Measurements from ENCODE around the gene ANOS1. TPM values are rescaled to one million over a fixed set of nuclear protein-coding genes. Genes with fewer than 3 reads are reported as not detected.
"Not testable (repeated sequence)": the region's sequence is repeated elsewhere in the genome, so short reads cannot be mapped to it uniquely, and the experiment has no call there.

ANOS1 gene
- total RNA-seq, 1 donor from 2014 or later, result 1.7 TPM

DNA sequence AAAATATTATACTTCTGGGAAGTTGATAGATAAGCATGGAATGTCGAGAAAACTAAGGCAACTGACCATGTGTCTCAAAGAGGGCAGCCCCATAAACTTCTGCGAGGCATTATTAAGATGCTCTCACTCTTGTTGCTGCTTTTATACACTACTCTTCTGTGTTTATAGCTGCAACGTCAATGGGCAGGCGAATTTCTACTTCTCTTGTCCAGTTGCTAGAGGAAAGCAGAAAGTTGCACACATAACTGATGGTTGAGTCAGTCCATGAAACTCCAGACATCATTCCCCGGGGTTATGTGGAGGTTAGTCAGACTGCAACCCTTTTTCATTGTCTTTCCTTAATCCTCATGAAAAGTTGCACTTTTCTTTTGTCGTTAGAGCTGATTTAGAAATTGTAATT is 227.5 kb downstream of the ANOS1 start:
- intact Hi-C loops (cut with DNase I), result no loop called here

GRCh38 chrX:8502101-8502500 is 229.8 kb downstream of the ANOS1 start:
- H3K36me3 ChIP-seq; DNase-seq (ENCODE audit: low spot score in 2 of 2); intact Hi-C loops (cut with DNase I); H3K4me1 ChIP-seq; H3K4me3 ChIP-seq; H3K27me3 ChIP-seq; H3K9me3 ChIP-seq; H3K27ac ChIP-seq: not testable (repeated sequence)

More for the DNA sequence above, 227.5 kb downstream of the ANOS1 start:
- H3K9me3 ChIP-seq, result no peaks in the 10 kb centered on the region
- no peaks in the 10 kb centered on the region for H3K36me3 ChIP-seq
- DNase-seq (ENCODE audit: low spot score in 2 of 2), result no peak
- no peaks in the 10 kb centered on the region for H3K27me3 ChIP-seq
- peak overlapping the region in 1 of 2 donors; percentile 36 for H3K4me3 ChIP-seq
- TF ChIP-seq, protein P1, sequence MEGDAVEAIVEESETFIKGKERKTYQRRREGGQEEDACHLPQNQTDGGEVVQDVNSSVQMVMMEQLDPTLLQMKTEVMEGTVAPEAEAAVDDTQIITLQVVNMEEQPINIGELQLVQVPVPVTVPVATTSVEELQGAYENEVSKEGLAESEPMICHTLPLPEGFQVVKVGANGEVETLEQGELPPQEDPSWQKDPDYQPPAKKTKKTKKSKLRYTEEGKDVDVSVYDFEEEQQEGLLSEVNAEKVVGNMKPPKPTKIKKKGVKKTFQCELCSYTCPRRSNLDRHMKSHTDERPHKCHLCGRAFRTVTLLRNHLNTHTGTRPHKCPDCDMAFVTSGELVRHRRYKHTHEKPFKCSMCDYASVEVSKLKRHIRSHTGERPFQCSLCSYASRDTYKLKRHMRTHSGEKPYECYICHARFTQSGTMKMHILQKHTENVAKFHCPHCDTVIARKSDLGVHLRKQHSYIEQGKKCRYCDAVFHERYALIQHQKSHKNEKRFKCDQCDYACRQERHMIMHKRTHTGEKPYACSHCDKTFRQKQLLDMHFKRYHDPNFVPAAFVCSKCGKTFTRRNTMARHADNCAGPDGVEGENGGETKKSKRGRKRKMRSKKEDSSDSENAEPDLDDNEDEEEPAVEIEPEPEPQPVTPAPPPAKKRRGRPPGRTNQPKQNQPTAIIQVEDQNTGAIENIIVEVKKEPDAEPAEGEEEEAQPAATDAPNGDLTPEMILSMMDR (IDR thresholded peaks at IDR 0.05), result no peak
- no peaks in the 10 kb centered on the region for H3K4me1 ChIP-seq
- H3K27ac ChIP-seq, result peak overlapping the region in 1 of 2 donors; percentile 18

- Histone ChIP-seq H3K9me3 (no peaks in the 10 kb centered on the region), H3K4me3 (no peak overlapping the region), H3K36me3 (no peaks in the 10 kb centered on the region), H3K27me3 (no peaks in the 10 kb centered on the region), H3K27ac (no peak overlapping the region), H3K4me1 (no peaks in the 10 kb centered on the region)
- DNase-seq (ENCODE audit: low spot score in 2 of 2), result no peak
- intact Hi-C loops (cut with DNase I), result no loop called here
- TF ChIP-seq, protein P1 (IDR thresholded peaks at IDR 0.05), result no peak
These were observed 231.7 kb downstream of the ANOS1 start for GRCh38 chrX:8500203-8500602.

GRCh38 chrX:8495036-8495435 is 236.9 kb downstream of the ANOS1 start:
- H3K36me3 ChIP-seq; DNase-seq (ENCODE audit: low spot score in 2 of 2); H3K27ac ChIP-seq; intact Hi-C loops (cut with DNase I); H3K4me1 ChIP-seq; H3K27me3 ChIP-seq; H3K9me3 ChIP-seq; H3K4me3 ChIP-seq: not testable (repeated sequence)

DNA sequence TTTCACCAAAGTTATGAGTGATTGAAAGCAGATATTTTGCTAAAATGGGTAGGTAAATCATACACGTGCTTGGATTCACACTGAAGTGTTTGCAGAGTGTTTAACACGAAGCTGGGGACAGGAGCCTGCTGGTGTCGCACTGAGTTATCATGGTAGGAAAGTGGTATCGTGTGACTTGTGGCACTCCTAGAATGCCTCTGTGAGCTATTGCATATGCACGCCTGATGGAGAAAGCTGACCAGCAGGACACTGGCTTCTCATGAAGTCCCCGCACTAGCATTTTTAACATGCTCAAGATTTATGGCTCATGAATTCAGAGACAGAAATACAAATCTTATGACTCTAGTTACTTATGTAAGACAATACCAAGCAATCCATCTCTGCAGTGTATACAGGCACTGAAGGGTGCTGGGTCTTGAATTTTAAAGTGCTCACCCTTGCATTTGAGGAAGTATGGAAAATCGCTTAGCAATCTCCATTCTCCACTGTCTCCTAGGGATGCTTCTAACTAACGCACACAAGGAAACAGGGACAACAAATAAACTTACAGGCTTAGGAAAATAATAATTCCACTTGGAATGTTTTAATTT is 247.5 kb downstream of the ANOS1 start:
- H3K4me3 ChIP-seq, result no peak overlapping the region
- no peak overlapping the region for H3K27ac ChIP-seq
- H3K36me3 ChIP-seq, result no peaks in the 10 kb centered on the region
- no peak for DNase-seq (ENCODE audit: low spot score in 2 of 2)
- TF ChIP-seq, protein P1 (IDR thresholded peaks at IDR 0.05), result no peak
- intact Hi-C loops (cut with DNase I), result no loop called here
- no peaks in the 10 kb centered on the region for H3K27me3 ChIP-seq
- H3K4me1 ChIP-seq, result no peaks in the 10 kb centered on the region
- no peaks in the 10 kb centered on the region for H3K9me3 ChIP-seq

Other genes with a start within 250 kb of the ANOS1 start
- not detected for gene FAM9A, start 69.2 kb upstream of the ANOS1 start, total RNA-seq

All from ascending aorta (tissue), 2 donors.